GM19043 (cell line): ENCODE results near the gene LHX2.

Source experiments
- ATAC-seq: cut with Tn5 transposase; IDR thresholded peaks from one replicate; pipeline ENCODE4 v1.9.1; 2021; ENCODE audit warnings: low read depth; ENCODE audit not compliant: unreplicated experiment

LHX2 gene

GRCh38 chr9:124029617-124030016 lies 18.0 kb downstream of the LHX2 start:
- no peak for ATAC-seq

- no peak for ATAC-seq
Measured at GRCh38 chr9:124030969-124031451, 19.4 kb downstream of the LHX2 start.

- ATAC-seq: no peak
Measured at GRCh38 chr9:124032247-124032646, 20.7 kb downstream of the LHX2 start.

GRCh38 chr9:124033348-124033747 lies 21.8 kb downstream of the LHX2 start:
- ATAC-seq: no peak

GRCh38 chr9:124033967-124034366 lies 22.4 kb downstream of the LHX2 start:
- ATAC-seq: no peak

GRCh38 chr9:124035001-124035650 lies 23.6 kb downstream of the LHX2 start:
- no peak for ATAC-seq

GRCh38 chr9:124036578-124036977 lies 25.0 kb downstream of the LHX2 start:
- no peak for ATAC-seq

GRCh38 chr9:124037790-124038189 lies 26.2 kb downstream of the LHX2 start:
- ATAC-seq: no peak

- ATAC-seq: no peak
Measured at GRCh38 chr9:124038239-124038638, 26.7 kb downstream of the LHX2 start.

- ATAC-seq: no peak
Measured at GRCh38 chr9:124038790-124039633, 27.4 kb downstream of the LHX2 start.

- ATAC-seq: no peak
Measured at GRCh38 chr9:124040186-124040931, 28.8 kb downstream of the LHX2 start.

- no peak for ATAC-seq
Measured at GRCh38 chr9:124040935-124041816, 29.6 kb downstream of the LHX2 start.

GRCh38 chr9:124041817-124042116 lies 30.2 kb downstream of the LHX2 start:
- no peak for ATAC-seq

GRCh38 chr9:124042201-124042721 lies 30.7 kb downstream of the LHX2 start:
- no peak for ATAC-seq

GRCh38 chr9:124044448-124044847 lies 32.9 kb downstream of the LHX2 start:
- ATAC-seq: no peak

GRCh38 chr9:124045076-124045829 lies 33.7 kb downstream of the LHX2 start:
- no peak for ATAC-seq

GRCh38 chr9:124045830-124046177 lies 34.2 kb downstream of the LHX2 start:
- no peak for ATAC-seq

GRCh38 chr9:124046189-124046588 lies 34.6 kb downstream of the LHX2 start:
- no peak for ATAC-seq

- ATAC-seq: no peak
Measured at GRCh38 chr9:124047251-124047672, 35.7 kb downstream of the LHX2 start.

GRCh38 chr9:124050955-124051354 lies 39.4 kb downstream of the LHX2 start:
- no peak for ATAC-seq
